HepG2 (cell line): ENCODE results near the gene MEA1. TPM values are rescaled to one million over a fixed set of nuclear protein-coding genes. Genes with fewer than 3 reads are reported as not detected.
A peak's percentile ranks its signal among the peaks of the same experiment; 100 is the strongest.

Source experiments
- BORCS8-MEF2B ChIP-seq: sonication (generic); formaldehyde crosslinking; IDR thresholded peaks from 2 replicates; pipeline ENCODE4 v1.8.0; 2022; ENCODE audit warnings: mild to moderate bottlenecking, missing genetic modification reagents
- BRCA1 ChIP-seq: sonication (generic); formaldehyde crosslinking; IDR thresholded peaks from 2 replicates; pipeline ENCODE4 v1.4.0; 2020; ENCODE audit warnings: missing genetic modification reagents
- CEBPB ChIP-seq: IDR thresholded peaks from 2 replicates; pipeline ENCODE4 v1.6.1; 2011; ENCODE audit warnings: low read depth, low read length, improper control_type of control experiment, borderline replicate concordance
- EEA1 ChIP-seq: sonication (generic); formaldehyde crosslinking; IDR thresholded peaks from 2 replicates; pipeline ENCODE4 v1.5.1; 2020; ENCODE audit warnings: mild to moderate bottlenecking, missing genetic modification reagents, borderline replicate concordance
- ELF1 ChIP-seq: sonication (generic); formaldehyde crosslinking; IDR thresholded peaks from 2 replicates; pipeline ENCODE4 v1.4.0; 2020; ENCODE audit warnings: missing genetic modification reagents
- GATAD2A ChIP-seq: IDR thresholded peaks from 2 replicates; pipeline ENCODE4 v1.6.1; 2016
- GFI1 ChIP-seq: sonication (generic); formaldehyde crosslinking; IDR thresholded peaks from 2 replicates; pipeline ENCODE4 v1.5.0; 2020; ENCODE audit warnings: missing genetic modification reagents, mild to moderate bottlenecking, borderline replicate concordance
- GRHL1 ChIP-seq: sonication (generic); formaldehyde crosslinking; conservative IDR thresholded peaks from 2 replicates; pipeline ENCODE4 v1.8.0; 2022; ENCODE audit warnings: missing genetic modification reagents
- HDAC1 ChIP-seq: sonication (generic); formaldehyde crosslinking; IDR thresholded peaks from 2 replicates; pipeline ENCODE4 v1.5.1; 2020; ENCODE audit warnings: mild to moderate bottlenecking, missing genetic modification reagents
- HNRNPUL1 ChIP-seq: fragments of 200-400 bp; formaldehyde crosslinking; IDR thresholded peaks from 2 replicates; pipeline ENCODE4 v1.6.1; 2017; ENCODE audit warnings: low read depth, mild to moderate bottlenecking, low read length, moderate library complexity
- KAT8 ChIP-seq: IDR thresholded peaks from 2 replicates; pipeline ENCODE4 v1.6.1; 2016; ENCODE audit warnings: missing genetic modification reagents, missing compliant biosample characterization
- MATR3 ChIP-seq: sonication (generic); formaldehyde crosslinking; IDR thresholded peaks from 2 replicates; pipeline ENCODE4 v1.4.0; 2020; ENCODE audit warnings: missing genetic modification reagents
- MAX ChIP-seq: IDR thresholded peaks from 2 replicates; pipeline ENCODE4 v1.6.1; 2012; ENCODE audit warnings: inconsistent platforms
- MEF2D ChIP-seq: sonication (generic); formaldehyde crosslinking; IDR thresholded peaks from 2 replicates; pipeline ENCODE4 v1.5.1; 2020; ENCODE audit warnings: mild to moderate bottlenecking, missing genetic modification reagents
- MEIS2 ChIP-seq: sonication (generic); formaldehyde crosslinking; IDR thresholded peaks from 2 replicates; pipeline ENCODE4 v1.9.0; 2021; ENCODE audit warnings: mild to moderate bottlenecking, missing genetic modification reagents
- MTA1 ChIP-seq: sonication (generic); formaldehyde crosslinking; IDR thresholded peaks from 2 replicates; pipeline ENCODE4 v1.4.0; 2020; ENCODE audit warnings: missing genetic modification reagents, mild to moderate bottlenecking, borderline replicate concordance
- MYC ChIP-seq: sonication (generic); formaldehyde crosslinking; IDR thresholded peaks from 2 replicates; pipeline ENCODE4 v1.9.0; 2021; ENCODE audit warnings: missing genetic modification reagents, borderline replicate concordance
- SRSF9 ChIP-seq: fragments of 200-400 bp; formaldehyde crosslinking; IDR thresholded peaks from 2 replicates; pipeline ENCODE4 v1.6.1; 2018; ENCODE audit warnings: borderline replicate concordance, mild to moderate bottlenecking, low read depth, low read length; ENCODE audit not compliant: insufficient read depth, poor library complexity, severe bottlenecking
- TOPORS ChIP-seq: sonication (generic); formaldehyde crosslinking; IDR thresholded peaks from 2 replicates; pipeline ENCODE4 v1.8.0; 2023; ENCODE audit warnings: mild to moderate bottlenecking, missing genetic modification reagents
- ZIK1 ChIP-seq: sonication (generic); formaldehyde crosslinking; IDR thresholded peaks from 2 replicates; pipeline ENCODE4 v1.5.0; 2020; ENCODE audit warnings: mild to moderate bottlenecking, low read depth, missing genetic modification reagents, borderline replicate concordance
- ZNF225 ChIP-seq: sonication (generic); formaldehyde crosslinking; IDR thresholded peaks from 2 replicates; pipeline ENCODE4 v1.4.0; 2020; ENCODE audit warnings: mild to moderate bottlenecking, missing genetic modification reagents
- ZNF24 ChIP-seq: fragments of 450-650 bp; IDR thresholded peaks from 2 replicates; pipeline ENCODE4 v1.6.1; 2017; ENCODE audit warnings: antibody characterized with exemption, mild to moderate bottlenecking
- ZNF331 ChIP-seq: sonication (generic); formaldehyde crosslinking; IDR thresholded peaks from 2 replicates; pipeline ENCODE4 v1.4.0; 2020; ENCODE audit warnings: missing genetic modification reagents
- ZNF333 ChIP-seq: sonication (generic); formaldehyde crosslinking; IDR thresholded peaks from 2 replicates; pipeline ENCODE4 v1.4.0; 2020; ENCODE audit warnings: mild to moderate bottlenecking, missing genetic modification reagents, borderline replicate concordance
- ZNF496 ChIP-seq: sonication (generic); formaldehyde crosslinking; IDR thresholded peaks from 2 replicates; pipeline ENCODE4 v1.8.1; 2023; ENCODE audit warnings: mild to moderate bottlenecking, moderate library complexity, missing genetic modification reagents; ENCODE audit not compliant: insufficient replicate concordance
- ZNF510 ChIP-seq: sonication (generic); formaldehyde crosslinking; IDR thresholded peaks from 2 replicates; pipeline ENCODE4 v1.4.0; 2020; ENCODE audit warnings: low read depth, mild to moderate bottlenecking, missing genetic modification reagents
- ZNF597 ChIP-seq: sonication (generic); formaldehyde crosslinking; IDR thresholded peaks from 2 replicates; pipeline ENCODE4 v1.5.0; 2020; ENCODE audit warnings: missing genetic modification reagents
- ZNF83 ChIP-seq: sonication (generic); formaldehyde crosslinking; IDR thresholded peaks from 2 replicates; pipeline ENCODE4 v1.4.0; 2020; ENCODE audit warnings: missing genetic modification reagents, mild to moderate bottlenecking, borderline replicate concordance
- polyA plus RNA-seq, 8 experiments: library from polyadenylated mRNA; depleted of rRNA in 3 of 8; stranded (reverse) in 7 of 8; unstranded in 1 of 8; fragments of >200 nt; fragmentation: Illumina TruSeq in 4 of 8; extraction: Trizol in 4 of 8; gene quantifications; 2 replicates each; pipeline versions ENCODE4 v1.2.1 to v1.2.3, GENCODE V29; 2011 to 2016; ENCODE audit warnings: low read depth in 4 of 8, missing spikeins in 1 of 8, mixed read lengths in 1 of 8; ENCODE audit not compliant: insufficient read depth in 1 of 8
- total RNA-seq, 5 experiments: library from RNA; depleted of rRNA; stranded (reverse); fragments of >200 nt; fragmentation: Illumina TruSeq; extraction: Trizol; gene quantifications; 2 replicates each; pipeline ENCODE4 v1.2.3, GENCODE V29; 2016; ENCODE audit warnings: low read depth in 1 of 5

MEA1 gene
- total and polyA plus RNA-seq, 2 of the 13 experiments (the other 11 are each of a cell fraction or from before 2014, with no cell fraction given) = 75.6 to 86.2 TPM

GRCh38 chr6:43021270-43022047, 7.7 kb upstream of the MEA1 start, which contains the start of gene RRP36 (continued):
- TF ChIP-seq EEA1 (CRISPR knock-in tag) (0 out of 2 replicates have a peak, but pooled peaks have one; percentile 85), ELF1 (CRISPR knock-in tag) (peak; percentile 73), MYC (CRISPR knock-in tag) (peak; percentile 85), ZNF24 (no peak), MEF2D (0 out of 2 replicates have a peak, but pooled peaks have one; percentile 40), MAX (peak; percentile 89), TOPORS (no peak), ZNF510 (no peak), HNRNPUL1 (no peak), ZNF331 (CRISPR knock-in tag) (no peak; the same call in 1 of the 2 replicates), MATR3 (CRISPR knock-in tag) (no peak), MTA1 (CRISPR knock-in tag) (no peak; the same call in 1 of the 2 replicates), ZNF333 (CRISPR knock-in tag) (peak; percentile 86), CEBPB (no peak; the same call in 1 of the 2 replicates), BORCS8-MEF2B (CRISPR knock-in tag) (no peak; the same call in 1 of the 2 replicates), GFI1 (no peak), KAT8 (CRISPR knock-in tag) (peak; percentile 89), BRCA1 (CRISPR knock-in tag) (no peak), ZIK1 (no peak), HDAC1 (CRISPR knock-in tag) (peak; percentile 76), ZNF83 (CRISPR knock-in tag) (no peak), GRHL1 (CRISPR knock-in tag) (no peak), MEIS2 (CRISPR knock-in tag) (peak; percentile 72; the same call in 1 of the 2 replicates), ZNF597 (CRISPR knock-in tag) (no peak), ZNF225 (CRISPR knock-in tag) (no peak), SRSF9 (no peak), GATAD2A (CRISPR knock-in tag) (0 out of 2 replicates have a peak, but pooled peaks have one; percentile 12), ZNF496 (CRISPR knock-in tag) (no peak)
